SK-N-SH (cell line): ENCODE results near the gene SPATA2. TPM values are rescaled to one million over a fixed set of nuclear protein-coding genes. Genes with fewer than 3 reads are reported as not detected.

Source experiments
- CTCF ChIA-PET: fragments of 300-600, 350-600 bp; formaldehyde crosslinking; extraction: SDS; loops from one replicate; lab custom pipeline; 2021; lab: Yijun Ruan, JAX
- POLR2A ChIA-PET: fragments of 350-600 bp; sonication (Branson Sonifier 250); formaldehyde crosslinking; extraction: SDS; loops from one replicate; lab custom pipeline; 2020; ENCODE audit warnings: antibody characterized with exemption, inconsistent platforms; lab: Yijun Ruan, JAX
- DNase-seq: peaks from one replicate; pipeline ENCODE4 v3.0.0; 2012
- H2AFZ ChIP-seq: fragments of 200-600 bp; sonication (generic); 2 replicates; pipeline ENCODE4 v1.8.1; 2016; ENCODE audit warnings: antibody characterized with exemption, mild to moderate bottlenecking, low read depth
- H3F3A ChIP-seq: fragments of 200-600 bp; sonication (generic); replicated peaks from 2 replicates; pipeline ENCODE3; 2016; ENCODE audit warnings: antibody characterized with exemption, mild to moderate bottlenecking; ENCODE audit not compliant: insufficient read depth
- H3K27ac ChIP-seq, 2 experiments: fragments of 200-500 bp in 1 of 2; fragments of 200-600 bp in 1 of 2; sonication (Bioruptor generic) in 1 of 2; sonication (generic), shearing (Covaris generic) in 1 of 2; 2 replicates each; pipeline versions ENCODE4 v1.5.1 to v1.6.1; 2014 to 2016; ENCODE audit warnings: low read depth in 2 of 2, inconsistent platforms in 1 of 2, low read length in 1 of 2, mild to moderate bottlenecking in 1 of 2, mixed read lengths in 1 of 2
- H3K27me3 ChIP-seq: fragments of 200-600 bp; sonication (generic), shearing (Covaris generic); 2 replicates; pipeline ENCODE4 v1.6.1; 2016; ENCODE audit warnings: mixed run types; ENCODE audit not compliant: insufficient read depth
- H3K36me3 ChIP-seq, 2 experiments: fragments of 200-500 bp in 1 of 2; fragments of 200-600 bp in 1 of 2; sonication (Bioruptor generic) in 1 of 2; sonication (generic) in 1 of 2; replicated peaks in 1 of 2; 2 replicates each; pipeline versions ENCODE3 to v1.5.1; 2014 to 2016; ENCODE audit warnings: low read length in 1 of 2, mild to moderate bottlenecking in 1 of 2; ENCODE audit not compliant: insufficient read depth in 2 of 2, control insufficient read depth in 1 of 2
- H3K4me1 ChIP-seq, 2 experiments: fragments of 200-500 bp in 1 of 2; fragments of 200-600 bp in 1 of 2; sonication (Bioruptor generic) in 1 of 2; sonication (generic), shearing (Covaris generic) in 1 of 2; 2 replicates each; pipeline versions ENCODE4 v1.5.1 to v1.6.1; 2014 to 2016; ENCODE audit warnings: low read depth in 1 of 2, low read length in 1 of 2, mixed run types in 1 of 2; ENCODE audit not compliant: insufficient read depth in 2 of 2, control insufficient read depth in 1 of 2
- H3K4me2 ChIP-seq: fragments of 200-600 bp; sonication (generic), shearing (Covaris generic); 2 replicates; pipeline ENCODE4 v1.6.1; 2017; ENCODE audit warnings: mixed run types
- H3K4me3 ChIP-seq, 2 experiments: fragments of 200-500 bp in 1 of 2; fragments of 200-600 bp in 1 of 2; sonication (Bioruptor generic) in 1 of 2; sonication (generic), shearing (Covaris generic) in 1 of 2; 2 replicates each; pipeline versions ENCODE4 v1.5.1 to v1.8.1; 2014 to 2016; ENCODE audit warnings: low read depth in 2 of 2, inconsistent platforms in 1 of 2, low read length in 1 of 2, mild to moderate bottlenecking in 1 of 2, mixed read lengths in 1 of 2, moderate library complexity in 1 of 2
- H3K79me2 ChIP-seq: fragments of 200-600 bp; sonication (generic); 2 replicates; pipeline ENCODE4 v1.8.1; 2017; ENCODE audit warnings: mild to moderate bottlenecking; ENCODE audit not compliant: insufficient read depth
- H3K9ac ChIP-seq: fragments of 200-600 bp; sonication (generic); 2 replicates; pipeline ENCODE4 v1.6.1; 2017; ENCODE audit warnings: mixed run types
- H3K9me2 ChIP-seq: fragments of 200-600 bp; sonication (generic); 2 replicates; pipeline ENCODE4 v1.6.1; 2017; ENCODE audit warnings: mixed run types
- H3K9me3 ChIP-seq: fragments of 200-600 bp; sonication (generic); 2 replicates; pipeline ENCODE4 v1.6.1; 2017; ENCODE audit warnings: mixed run types, mild to moderate bottlenecking, moderate library complexity
- H4K20me1 ChIP-seq: fragments of 200-600 bp; sonication (generic); 2 replicates; pipeline ENCODE4 v1.6.1; 2017; ENCODE audit warnings: mild to moderate bottlenecking, mixed run types; ENCODE audit not compliant: insufficient read depth
- CHD2 ChIP-seq: fragments of 150-350 bp; IDR thresholded peaks from 2 replicates; pipeline ENCODE4 v1.6.1; 2018; ENCODE audit warnings: low read length; ENCODE audit not compliant: partially characterized antibody
- EZH2phosphoT487 ChIP-seq: fragments of 200-600 bp; sonication (generic); IDR thresholded peaks from 2 replicates; pipeline ENCODE4 v1.6.1; 2017; ENCODE audit warnings: low read depth, mixed run types, mild to moderate bottlenecking, antibody characterized with exemption, moderate library complexity, borderline replicate concordance
- FOXJ3 ChIP-seq: sonication (generic); formaldehyde crosslinking; IDR thresholded peaks from 2 replicates; pipeline ENCODE4 v1.5.1; 2020; ENCODE audit warnings: mild to moderate bottlenecking, missing genetic modification reagents
- MXI1 ChIP-seq: IDR thresholded peaks from 2 replicates; pipeline ENCODE4 v1.6.1; 2012; ENCODE audit warnings: mild to moderate bottlenecking, low read depth, low read length, improper control_type of control experiment
- POLR2AphosphoS5 ChIP-seq: IDR thresholded peaks from 2 replicates; pipeline ENCODE4 v1.6.1; 2012; ENCODE audit warnings: low read depth, low read length
- RFX5 ChIP-seq: IDR thresholded peaks from 2 replicates; pipeline ENCODE4 v1.6.1; 2012; ENCODE audit warnings: mild to moderate bottlenecking, improper control_type of control experiment, low read length
- SIN3A ChIP-seq: IDR thresholded peaks from 2 replicates; pipeline ENCODE4 v1.6.1; 2012; ENCODE audit warnings: low read depth, mild to moderate bottlenecking, low read length, moderate library complexity, borderline replicate concordance
- TAF1 ChIP-seq: IDR thresholded peaks from 2 replicates; pipeline ENCODE4 v1.6.1; 2012; ENCODE audit warnings: low read depth, mild to moderate bottlenecking, low read length, moderate library complexity, borderline replicate concordance
- WGBS: methylation state at CpG from one replicate; pipeline ENCODE4 v1.1.6; 2017; ENCODE audit warnings: low lambda C conversion rate; 5-methylcytosine and 5-hydroxymethylcytosine counted together
- polyA plus RNA-seq, 3 experiments: library from polyadenylated mRNA; depleted of rRNA; stranded (reverse); fragments of >200 nt; gene quantifications; 2 replicates each; pipeline ENCODE4 v1.2.3, GENCODE V29; 2012
- TF ChIP-seq, protein P1 (sequence below): fragments of 200-600 bp; sonication (generic); IDR thresholded peaks from 2 replicates; pipeline ENCODE4 v1.6.1; 2017; ENCODE audit warnings: antibody characterized with exemption, mild to moderate bottlenecking, moderate library complexity

SPATA2 gene
- polyA plus RNA-seq, 1 of the 3 experiments (the other 2 are of a cell fraction): 7.2 TPM

- peaks cover 5% of the 10 kb centered on the region for H3F3A ChIP-seq
- H3K4me1 ChIP-seq: peaks cover 0 to 8% of the 10 kb centered on the region in 2 experiments; a peak in 1 of 4 replicates
- H3K4me3 ChIP-seq: no peak overlapping the region
- no peak for DNase-seq
- CTCF ChIA-PET: interaction anchor here (1.0 to 9.6 kb wide), 5 partner anchors 15 to 349 kb away, joined by 3 to 131 read pairs (median 5); no protein-coding TSS in a partner anchor
- H3K27ac ChIP-seq: no peak overlapping the region
- no peaks in the 10 kb centered on the region for H3K79me2 ChIP-seq
- peaks cover 0 to 5% of the 10 kb centered on the region in 2 experiments for H3K36me3 ChIP-seq
- no peak for TF ChIP-seq FOXJ3 (CRISPR knock-in tag)
- no peak for TF ChIP-seq MXI1
- no peak for TF ChIP-seq TAF1
- TF ChIP-seq RFX5: no peak
- no peak for TF ChIP-seq POLR2AphosphoS5
- no peak for TF ChIP-seq CHD2
- H3K27me3 ChIP-seq: no peaks in the 10 kb centered on the region
- POLR2A ChIA-PET: interaction anchor here (1.3 kb wide), 1 partner anchor 79 kb away, joined by 3 read pairs; the partner anchor contains the start of gene SLC9A8
- no peak overlapping the region for H3K9ac ChIP-seq
- WGBS: 96% methylated on average over 13 of the region's 13 CpGs
- H3K9me2 ChIP-seq: no peaks in the 10 kb centered on the region
- no peak overlapping the region for H2AFZ ChIP-seq
- no peaks in the 10 kb centered on the region for H3K9me3 ChIP-seq
- no peak overlapping the region for H3K4me2 ChIP-seq
- 0 out of 2 replicates have a peak, but pooled peaks cover 5% of the 10 kb centered on the region for H4K20me1 ChIP-seq
These were observed 23.7 kb downstream of the SPATA2 start for GRCh38 chr20:49891476-49892110.

GRCh38 chr20:49890471-49891361, 24.6 kb downstream of the SPATA2 start:
- ChIA-PET CTCF (interaction anchor here (1.0 to 9.6 kb wide), 9 partner anchors 9 to 369 kb away, joined by 3 to 131 read pairs (median 5); no protein-coding TSS in a partner anchor), POLR2A (interaction anchor here (1.3 kb wide), 1 partner anchor 78 kb away, joined by 3 read pairs; the partner anchor contains the start of gene SLC9A8)
- H3K9me2 ChIP-seq: no peaks in the 10 kb centered on the region
- DNase-seq: peak; percentile 54
- 0 out of 2 replicates have a peak, but pooled peaks cover 5% of the 10 kb centered on the region for H4K20me1 ChIP-seq
- no peak overlapping the region for H2AFZ ChIP-seq
- H3K27ac ChIP-seq: no peak overlapping the region
- peaks cover 0 to 11% of the 10 kb centered on the region in 2 experiments for H3K36me3 ChIP-seq
- H3K9me3 ChIP-seq: no peaks in the 10 kb centered on the region
- H3F3A ChIP-seq: peaks cover 5% of the 10 kb centered on the region
- peaks cover 0 to 8% of the 10 kb centered on the region in 2 experiments; a peak in 1 of 4 replicates for H3K4me1 ChIP-seq
- H3K4me2 ChIP-seq: no peak overlapping the region
- H3K27me3 ChIP-seq: no peaks in the 10 kb centered on the region
- WGBS: 85% methylated on average over 7 of the region's 21 CpGs
- no peak overlapping the region for H3K4me3 ChIP-seq
- no peaks in the 10 kb centered on the region for H3K79me2 ChIP-seq
- TF ChIP-seq TAF1 (no peak), SIN3A (no peak)
- H3K9ac ChIP-seq: no peak overlapping the region

DNA sequence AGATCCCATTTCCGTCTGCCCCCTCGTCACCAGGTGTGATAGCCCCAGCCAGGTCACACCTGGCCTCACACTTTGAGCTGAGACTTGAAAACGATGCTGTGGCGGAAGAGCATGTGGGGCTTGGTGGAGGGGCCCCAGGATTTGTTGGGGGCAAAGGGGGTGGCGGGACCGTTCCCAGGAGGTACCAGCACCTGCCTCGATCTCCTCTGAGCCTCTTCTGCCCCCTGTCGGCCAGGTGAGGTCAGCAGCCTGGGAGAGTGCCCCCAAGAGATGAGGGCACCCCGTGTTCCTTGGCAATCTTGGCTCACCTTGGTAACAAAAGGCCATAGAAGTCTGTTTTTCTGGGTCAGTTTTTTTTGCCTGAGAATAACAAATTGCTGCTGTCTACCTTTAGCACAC, 25.4 kb downstream of the SPATA2 start:
- H3K9ac ChIP-seq: no peak overlapping the region
- H3K79me2 ChIP-seq: no peaks in the 10 kb centered on the region
- POLR2A ChIA-PET: no interaction called here
- H3F3A ChIP-seq: peaks cover 5% of the 10 kb centered on the region
- peaks cover 0 to 16% of the 10 kb centered on the region in 2 experiments for H3K36me3 ChIP-seq
- H4K20me1 ChIP-seq: 0 out of 2 replicates have a peak, but pooled peaks cover 5% of the 10 kb centered on the region
- TF ChIP-seq, protein P1, sequence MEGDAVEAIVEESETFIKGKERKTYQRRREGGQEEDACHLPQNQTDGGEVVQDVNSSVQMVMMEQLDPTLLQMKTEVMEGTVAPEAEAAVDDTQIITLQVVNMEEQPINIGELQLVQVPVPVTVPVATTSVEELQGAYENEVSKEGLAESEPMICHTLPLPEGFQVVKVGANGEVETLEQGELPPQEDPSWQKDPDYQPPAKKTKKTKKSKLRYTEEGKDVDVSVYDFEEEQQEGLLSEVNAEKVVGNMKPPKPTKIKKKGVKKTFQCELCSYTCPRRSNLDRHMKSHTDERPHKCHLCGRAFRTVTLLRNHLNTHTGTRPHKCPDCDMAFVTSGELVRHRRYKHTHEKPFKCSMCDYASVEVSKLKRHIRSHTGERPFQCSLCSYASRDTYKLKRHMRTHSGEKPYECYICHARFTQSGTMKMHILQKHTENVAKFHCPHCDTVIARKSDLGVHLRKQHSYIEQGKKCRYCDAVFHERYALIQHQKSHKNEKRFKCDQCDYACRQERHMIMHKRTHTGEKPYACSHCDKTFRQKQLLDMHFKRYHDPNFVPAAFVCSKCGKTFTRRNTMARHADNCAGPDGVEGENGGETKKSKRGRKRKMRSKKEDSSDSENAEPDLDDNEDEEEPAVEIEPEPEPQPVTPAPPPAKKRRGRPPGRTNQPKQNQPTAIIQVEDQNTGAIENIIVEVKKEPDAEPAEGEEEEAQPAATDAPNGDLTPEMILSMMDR: peak; percentile 15; the same call in 1 of the 2 replicates
- no peak for TF ChIP-seq EZH2phosphoT487
- TF ChIP-seq, all 33 proteins: peak for 1
- Histone ChIP-seq H3K4me2 (no peak overlapping the region), H2AFZ (no peak overlapping the region), H3K27me3 (no peaks in the 10 kb centered on the region), H3K9me3 (no peaks in the 10 kb centered on the region), H3K9me2 (no peaks in the 10 kb centered on the region), H3K4me1 (peaks cover 0 to 8% of the 10 kb centered on the region in 2 experiments; a peak in 1 of 4 replicates), H3K4me3 (no peak overlapping the region), H3K27ac (no peak overlapping the region)
- no peak for DNase-seq
- CTCF ChIA-PET: interaction anchor here (0.8 to 9.6 kb wide), 10 partner anchors 10 to 369 kb away, joined by 3 to 131 read pairs (median 6); no protein-coding TSS in a partner anchor
- WGBS: 78% methylated on average over 9 of the region's 9 CpGs
